GM23338 (cell line): ENCODE data around the gene APOC1. TPM values are rescaled to one million over a fixed set of nuclear protein-coding genes. Genes with fewer than 3 reads are reported as not detected.
"Not testable (repeated sequence)": the region's sequence is repeated elsewhere in the genome, so short reads cannot be mapped to it uniquely, and the experiment has no call there.

ENCODE experiments used
- ATAC-seq: fragments of 200-7000 bp; cut with Tn5 transposase; 3 replicates; pipeline ENCODE4 v1.9.1; 2020
- DNase-seq: peaks from one replicate; pipeline ENCODE4 v3.0.0-alpha.2; 2015; ENCODE audit warnings: low spot score
- H2AFZ ChIP-seq: fragments of 200-600 bp; sonication (generic); 2 replicates; pipeline ENCODE4 v1.8.0; 2016; ENCODE audit warnings: antibody characterized with exemption, mild to moderate bottlenecking, moderate library complexity
- H3F3A ChIP-seq: fragments of 200-600 bp; sonication (generic); replicated peaks from 2 replicates; pipeline ENCODE4 v1.8.0; 2017; ENCODE audit warnings: antibody characterized with exemption, mixed run types, low read depth
- H3K27ac ChIP-seq: fragments of 200-600 bp; sonication (generic); 2 replicates; pipeline ENCODE4 v1.6.1; 2016; ENCODE audit warnings: low read depth
- H3K27me3 ChIP-seq: fragments of 200-600 bp; sonication (generic); 2 replicates; pipeline ENCODE4 v1.8.0; 2016; ENCODE audit warnings: mild to moderate bottlenecking, mixed run types, moderate library complexity; ENCODE audit not compliant: insufficient read depth
- H3K36me3 ChIP-seq: fragments of 200-600 bp; sonication (generic); 2 replicates; pipeline ENCODE4 v1.8.0; 2016; ENCODE audit warnings: mild to moderate bottlenecking; ENCODE audit not compliant: insufficient read depth
- H3K4me1 ChIP-seq: fragments of 200-600 bp; sonication (generic); 2 replicates; pipeline ENCODE4 v1.8.0; 2016; ENCODE audit warnings: mild to moderate bottlenecking, moderate library complexity; ENCODE audit not compliant: insufficient read depth
- H3K4me2 ChIP-seq: fragments of 200-600 bp; sonication (generic); 2 replicates; pipeline ENCODE4 v1.7.1; 2017; ENCODE audit warnings: mixed run types
- H3K4me3 ChIP-seq: fragments of 200-600 bp; sonication (generic); 2 replicates; pipeline ENCODE4 v1.6.1; 2016; ENCODE audit warnings: mixed run types
- H3K79me2 ChIP-seq: fragments of 200-600 bp; sonication (generic); replicated peaks from 2 replicates; pipeline ENCODE4 v1.8.0; 2017; ENCODE audit warnings: mild to moderate bottlenecking; ENCODE audit not compliant: insufficient read depth
- H3K9me2 ChIP-seq: fragments of 200-600 bp; sonication (generic); 2 replicates; pipeline ENCODE4 v1.8.0; 2017; ENCODE audit not compliant: insufficient read depth
- H4K20me1 ChIP-seq: fragments of 200-600 bp; sonication (generic); replicated peaks from 2 replicates; pipeline ENCODE4 v1.8.0; 2017; ENCODE audit warnings: mild to moderate bottlenecking; ENCODE audit not compliant: insufficient read depth
- H3K27ac Mint-ChIP-seq: 2 replicates; pipeline ENCODE4 v1.8.0; 2020; ENCODE audit warnings: inconsistent platforms, mild to moderate bottlenecking, moderate library complexity, mixed read lengths
- H3K27me3 Mint-ChIP-seq: 3 replicates; pipeline ENCODE4 v1.8.0; 2022; ENCODE audit warnings: low read depth, mild to moderate bottlenecking, moderate library complexity, mixed read lengths, inconsistent platforms; ENCODE audit not compliant: insufficient read depth, poor library complexity
- H3K36me3 Mint-ChIP-seq: 3 replicates; pipeline ENCODE4 v1.8.0; 2021; ENCODE audit warnings: low read depth, mild to moderate bottlenecking, inconsistent platforms, moderate library complexity, mixed read lengths
- H3K4me1 Mint-ChIP-seq: 3 replicates; pipeline ENCODE4 v1.8.0; 2020; ENCODE audit warnings: mild to moderate bottlenecking, inconsistent platforms, mixed read lengths
- H3K4me3 Mint-ChIP-seq: 3 replicates; pipeline ENCODE4 v1.8.0; 2021; ENCODE audit warnings: moderate library complexity, mild to moderate bottlenecking, inconsistent platforms, mixed read lengths
- H3K9me3 Mint-ChIP-seq: 3 replicates; pipeline ENCODE4 v1.8.0; 2020; ENCODE audit warnings: moderate library complexity, mild to moderate bottlenecking, inconsistent platforms, mixed read lengths
- CREB1 ChIP-seq: fragments of 250-450 bp; sonication (Bioruptor Pico); IDR thresholded peaks from 2 replicates; pipeline ENCODE4 v1.5.0; 2020; ENCODE audit warnings: low read depth, mild to moderate bottlenecking, moderate library complexity
- EZH2phosphoT487 ChIP-seq: fragments of 200-600 bp; sonication (generic); IDR thresholded peaks from one replicate; pipeline ENCODE4 v1.8.1; 2018; ENCODE audit warnings: antibody characterized with exemption; ENCODE audit not compliant: unreplicated experiment
- JUNB ChIP-seq: IDR thresholded peaks from one replicate; pipeline ENCODE4 v1.6.1; 2016; ENCODE audit warnings: antibody characterized with exemption; ENCODE audit not compliant: unreplicated experiment
- NANOG ChIP-seq: IDR thresholded peaks from 2 replicates; pipeline ENCODE4 v1.6.1; 2016; ENCODE audit warnings: antibody characterized with exemption, borderline replicate concordance
- polyA plus RNA-seq: library from polyadenylated mRNA; unstranded; fragments of >200 nt; fragmentation: Nextera tagmentation; extraction: Ambion mirVana; gene quantifications from 2 replicates; pipeline ENCODE4 v1.2.1, GENCODE V29; 2016
- total RNA-seq: library from RNA; depleted of rRNA; stranded (reverse); fragments of >200 nt; shearing (Covaris generic); gene quantifications from 2 replicates; pipeline ENCODE4 v1.2.3, GENCODE V29; 2014
- TF ChIP-seq, protein P1 (sequence below): IDR thresholded peaks from one replicate; pipeline ENCODE4 v1.6.1; 2018; ENCODE audit warnings: antibody characterized with exemption; ENCODE audit not compliant: unreplicated experiment
- TF ChIP-seq, protein P2 (sequence below): fragments of 250-450 bp; sonication (Bioruptor Pico); IDR thresholded peaks from 2 replicates; pipeline ENCODE4 v1.5.0; 2020; ENCODE audit warnings: mild to moderate bottlenecking, moderate library complexity

APOC1 gene
- total and polyA plus RNA-seq, 2 experiments from 2014 or later, result 26.8 to 221 TPM

DNA sequence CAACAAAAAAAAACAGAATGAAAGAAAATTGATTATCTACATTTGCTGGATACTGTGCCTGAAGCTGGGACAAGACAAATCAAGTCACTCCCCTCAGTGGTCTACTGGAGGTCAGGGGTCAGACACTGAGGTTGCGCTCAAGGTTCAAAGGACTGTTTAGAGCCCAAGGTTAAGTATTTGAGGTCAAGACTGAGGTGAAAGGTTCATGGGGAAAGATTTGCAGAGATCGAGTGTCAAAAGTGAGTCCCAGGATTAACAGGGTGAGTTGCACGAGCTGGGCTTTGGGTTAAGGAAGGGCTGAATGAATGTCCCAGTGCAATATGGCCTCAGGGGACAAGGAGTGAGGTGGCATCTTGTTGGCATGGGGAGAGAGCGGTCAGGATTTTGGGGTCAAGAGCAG, 26.8 kb upstream of the APOC1 start (continued):
- TF ChIP-seq, protein P1, sequence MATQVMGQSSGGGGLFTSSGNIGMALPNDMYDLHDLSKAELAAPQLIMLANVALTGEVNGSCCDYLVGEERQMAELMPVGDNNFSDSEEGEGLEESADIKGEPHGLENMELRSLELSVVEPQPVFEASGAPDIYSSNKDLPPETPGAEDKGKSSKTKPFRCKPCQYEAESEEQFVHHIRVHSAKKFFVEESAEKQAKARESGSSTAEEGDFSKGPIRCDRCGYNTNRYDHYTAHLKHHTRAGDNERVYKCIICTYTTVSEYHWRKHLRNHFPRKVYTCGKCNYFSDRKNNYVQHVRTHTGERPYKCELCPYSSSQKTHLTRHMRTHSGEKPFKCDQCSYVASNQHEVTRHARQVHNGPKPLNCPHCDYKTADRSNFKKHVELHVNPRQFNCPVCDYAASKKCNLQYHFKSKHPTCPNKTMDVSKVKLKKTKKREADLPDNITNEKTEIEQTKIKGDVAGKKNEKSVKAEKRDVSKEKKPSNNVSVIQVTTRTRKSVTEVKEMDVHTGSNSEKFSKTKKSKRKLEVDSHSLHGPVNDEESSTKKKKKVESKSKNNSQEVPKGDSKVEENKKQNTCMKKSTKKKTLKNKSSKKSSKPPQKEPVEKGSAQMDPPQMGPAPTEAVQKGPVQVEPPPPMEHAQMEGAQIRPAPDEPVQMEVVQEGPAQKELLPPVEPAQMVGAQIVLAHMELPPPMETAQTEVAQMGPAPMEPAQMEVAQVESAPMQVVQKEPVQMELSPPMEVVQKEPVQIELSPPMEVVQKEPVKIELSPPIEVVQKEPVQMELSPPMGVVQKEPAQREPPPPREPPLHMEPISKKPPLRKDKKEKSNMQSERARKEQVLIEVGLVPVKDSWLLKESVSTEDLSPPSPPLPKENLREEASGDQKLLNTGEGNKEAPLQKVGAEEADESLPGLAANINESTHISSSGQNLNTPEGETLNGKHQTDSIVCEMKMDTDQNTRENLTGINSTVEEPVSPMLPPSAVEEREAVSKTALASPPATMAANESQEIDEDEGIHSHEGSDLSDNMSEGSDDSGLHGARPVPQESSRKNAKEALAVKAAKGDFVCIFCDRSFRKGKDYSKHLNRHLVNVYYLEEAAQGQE, result no peak
- TF ChIP-seq NANOG (no peak), JUNB (no peak)

DNA sequence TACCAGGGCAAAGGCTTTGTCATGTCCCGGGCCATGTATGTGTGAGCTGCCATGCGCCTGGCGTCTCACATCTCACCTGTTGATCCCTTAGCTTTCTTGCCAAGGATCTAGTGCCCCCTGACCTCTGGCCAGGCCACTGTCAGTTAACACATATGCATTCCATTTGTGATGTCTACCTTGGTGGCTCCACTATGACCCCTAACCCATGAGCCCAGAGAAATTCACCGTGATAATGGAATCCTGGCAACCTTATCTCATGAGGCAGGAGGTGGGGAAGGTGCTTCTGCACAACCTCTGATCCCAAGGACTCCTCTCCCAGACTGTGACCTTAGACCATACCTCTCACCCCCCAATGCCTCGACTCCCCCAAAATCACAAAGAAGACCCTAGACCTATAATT, 26.1 kb upstream of the APOC1 start:
- Histone ChIP-seq H3F3A (peaks cover 30% of the 10 kb centered on the region), H3K79me2 (peaks cover 20% of the 10 kb centered on the region), H4K20me1 (peaks cover 18% of the 10 kb centered on the region), H3K36me3 (peaks cover 25% of the 10 kb centered on the region)
- not testable (repeated sequence) for H3K27me3 ChIP-seq, H3K4me1 ChIP-seq, H3K4me2 ChIP-seq, H3K4me3 ChIP-seq, H3K9me2 ChIP-seq, H3K27ac Mint-ChIP-seq, H3K27ac ChIP-seq, H3K4me3 Mint-ChIP-seq, ATAC-seq, H3K9me3 Mint-ChIP-seq, H2AFZ ChIP-seq, DNase-seq
- Mint-ChIP-seq H3K4me1 (peaks cover 22% of the 10 kb centered on the region), H3K36me3 (peaks cover 65% of the 10 kb centered on the region), H3K27me3 (peaks cover 22% of the 10 kb centered on the region)

DNA sequence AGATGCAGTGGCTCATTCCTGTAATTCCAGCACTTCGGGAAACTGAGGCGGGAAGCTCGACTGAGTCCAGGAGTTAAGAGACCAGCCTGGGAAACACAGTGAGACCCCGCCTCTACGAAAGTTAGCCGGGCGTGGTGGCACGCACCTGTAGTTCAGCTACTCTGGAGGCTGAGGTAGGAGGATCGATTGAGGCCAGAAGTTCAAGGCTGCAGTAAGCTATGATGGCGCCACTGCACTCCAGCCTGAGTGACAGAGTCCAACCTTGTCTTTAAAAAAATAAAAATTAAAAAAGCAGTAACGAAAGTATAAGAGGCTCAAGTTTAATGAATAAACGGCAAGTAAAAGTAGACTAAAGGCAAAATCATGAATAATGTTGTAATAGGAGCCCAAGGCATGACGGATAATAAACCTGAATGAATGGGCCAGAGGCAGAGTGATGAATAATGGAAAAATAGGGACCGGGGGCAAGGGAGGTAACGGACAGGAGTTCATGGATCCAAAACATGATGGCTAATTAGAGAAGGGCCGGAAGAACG, 24.5 kb upstream of the APOC1 start:
- DNase-seq (no peak), ATAC-seq (no peak)
- Histone ChIP-seq H2AFZ (no peak overlapping the region), H4K20me1 (peaks cover 30% of the 10 kb centered on the region), H3K36me3 (peaks cover 34% of the 10 kb centered on the region), H3K4me2 (peak overlapping the region; percentile 67), H3K79me2 (peaks cover 33% of the 10 kb centered on the region), H3F3A (peaks cover 27% of the 10 kb centered on the region), H3K27me3 (no peaks in the 10 kb centered on the region), H3K9me2 (no peaks in the 10 kb centered on the region), H3K4me3 (peak overlapping the region; percentile 46), H3K4me1 (peaks cover 9% of the 10 kb centered on the region; the same call in 1 of the 2 replicates), H3K27ac (peak overlapping the region; percentile 83)
- Mint-ChIP-seq H3K4me1 (peaks cover 22% of the 10 kb centered on the region), H3K27ac (peak overlapping the region; percentile 96), H3K27me3 (peaks cover 20% of the 10 kb centered on the region), H3K4me3 (peak overlapping the region; percentile 76), H3K9me3 (peaks cover 3% of the 10 kb centered on the region; the same call in 2 of the 3 replicates), H3K36me3 (peaks cover 70% of the 10 kb centered on the region)
- TF ChIP-seq JUNB, result no peak
- TF ChIP-seq, protein P2, sequence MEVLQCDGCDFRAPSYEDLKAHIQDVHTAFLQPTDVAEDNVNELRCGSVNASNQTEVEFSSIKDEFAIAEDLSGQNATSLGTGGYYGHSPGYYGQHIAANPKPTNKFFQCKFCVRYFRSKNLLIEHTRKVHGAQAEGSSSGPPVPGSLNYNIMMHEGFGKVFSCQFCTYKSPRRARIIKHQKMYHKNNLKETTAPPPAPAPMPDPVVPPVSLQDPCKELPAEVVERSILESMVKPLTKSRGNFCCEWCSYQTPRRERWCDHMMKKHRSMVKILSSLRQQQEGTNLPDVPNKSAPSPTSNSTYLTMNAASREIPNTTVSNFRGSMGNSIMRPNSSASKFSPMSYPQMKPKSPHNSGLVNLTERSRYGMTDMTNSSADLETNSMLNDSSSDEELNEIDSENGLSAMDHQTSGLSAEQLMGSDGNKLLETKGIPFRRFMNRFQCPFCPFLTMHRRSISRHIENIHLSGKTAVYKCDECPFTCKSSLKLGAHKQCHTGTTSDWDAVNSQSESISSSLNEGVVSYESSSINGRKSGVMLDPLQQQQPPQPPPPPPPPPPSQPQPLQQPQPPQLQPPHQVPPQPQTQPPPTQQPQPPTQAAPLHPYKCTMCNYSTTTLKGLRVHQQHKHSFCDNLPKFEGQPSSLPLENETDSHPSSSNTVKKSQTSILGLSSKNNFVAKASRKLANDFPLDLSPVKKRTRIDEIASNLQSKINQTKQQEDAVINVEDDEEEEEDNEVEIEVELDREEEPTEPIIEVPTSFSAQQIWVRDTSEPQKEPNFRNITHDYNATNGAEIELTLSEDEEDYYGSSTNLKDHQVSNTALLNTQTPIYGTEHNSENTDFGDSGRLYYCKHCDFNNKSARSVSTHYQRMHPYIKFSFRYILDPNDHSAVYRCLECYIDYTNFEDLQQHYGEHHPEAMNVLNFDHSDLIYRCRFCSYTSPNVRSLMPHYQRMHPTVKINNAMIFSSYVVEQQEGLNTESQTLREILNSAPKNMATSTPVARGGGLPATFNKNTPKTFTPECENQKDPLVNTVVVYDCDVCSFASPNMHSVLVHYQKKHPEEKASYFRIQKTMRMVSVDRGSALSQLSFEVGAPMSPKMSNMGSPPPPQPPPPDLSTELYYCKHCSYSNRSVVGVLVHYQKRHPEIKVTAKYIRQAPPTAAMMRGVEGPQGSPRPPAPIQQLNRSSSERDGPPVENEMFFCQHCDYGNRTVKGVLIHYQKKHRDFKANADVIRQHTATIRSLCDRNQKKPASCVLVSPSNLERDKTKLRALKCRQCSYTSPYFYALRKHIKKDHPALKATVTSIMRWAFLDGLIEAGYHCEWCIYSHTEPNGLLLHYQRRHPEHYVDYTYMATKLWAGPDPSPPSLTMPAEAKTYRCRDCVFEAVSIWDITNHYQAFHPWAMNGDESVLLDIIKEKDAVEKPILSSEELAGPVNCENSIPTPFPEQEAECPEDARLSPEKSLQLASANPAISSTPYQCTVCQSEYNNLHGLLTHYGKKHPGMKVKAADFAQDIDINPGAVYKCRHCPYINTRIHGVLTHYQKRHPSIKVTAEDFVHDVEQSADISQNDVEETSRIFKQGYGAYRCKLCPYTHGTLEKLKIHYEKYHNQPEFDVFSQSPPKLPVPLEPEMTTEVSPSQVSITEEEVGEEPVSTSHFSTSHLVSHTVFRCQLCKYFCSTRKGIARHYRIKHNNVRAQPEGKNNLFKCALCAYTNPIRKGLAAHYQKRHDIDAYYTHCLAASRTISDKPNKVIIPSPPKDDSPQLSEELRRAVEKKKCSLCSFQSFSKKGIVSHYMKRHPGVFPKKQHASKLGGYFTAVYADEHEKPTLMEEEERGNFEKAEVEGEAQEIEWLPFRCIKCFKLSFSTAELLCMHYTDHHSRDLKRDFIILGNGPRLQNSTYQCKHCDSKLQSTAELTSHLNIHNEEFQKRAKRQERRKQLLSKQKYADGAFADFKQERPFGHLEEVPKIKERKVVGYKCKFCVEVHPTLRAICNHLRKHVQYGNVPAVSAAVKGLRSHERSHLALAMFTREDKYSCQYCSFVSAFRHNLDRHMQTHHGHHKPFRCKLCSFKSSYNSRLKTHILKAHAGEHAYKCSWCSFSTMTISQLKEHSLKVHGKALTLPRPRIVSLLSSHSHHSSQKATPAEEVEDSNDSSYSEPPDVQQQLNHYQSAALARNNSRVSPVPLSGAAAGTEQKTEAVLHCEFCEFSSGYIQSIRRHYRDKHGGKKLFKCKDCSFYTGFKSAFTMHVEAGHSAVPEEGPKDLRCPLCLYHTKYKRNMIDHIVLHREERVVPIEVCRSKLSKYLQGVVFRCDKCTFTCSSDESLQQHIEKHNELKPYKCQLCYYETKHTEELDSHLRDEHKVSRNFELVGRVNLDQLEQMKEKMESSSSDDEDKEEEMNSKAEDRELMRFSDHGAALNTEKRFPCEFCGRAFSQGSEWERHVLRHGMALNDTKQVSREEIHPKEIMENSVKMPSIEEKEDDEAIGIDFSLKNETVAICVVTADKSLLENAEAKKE (CRISPR knock-in tag), result no peak
- TF ChIP-seq EZH2phosphoT487, result no peak
- TF ChIP-seq, protein P1, result no peak
- no peak for TF ChIP-seq CREB1 (CRISPR knock-in tag)
